ENCODE results near the gene FCER1A.

- TF ChIP-seq CTCF (IDR thresholded peaks at IDR 0.05) (no peak), POLR2A (IDR thresholded peaks at IDR 0.05) (no peak)
Measured at GRCh38 chr1:159307346-159308020, 5.3 kb downstream of the FCER1A start.

All from thyroid gland (tissue), 4 donors.